ENCODE results near the gene RNF31.

Gene RNF31

DNA sequence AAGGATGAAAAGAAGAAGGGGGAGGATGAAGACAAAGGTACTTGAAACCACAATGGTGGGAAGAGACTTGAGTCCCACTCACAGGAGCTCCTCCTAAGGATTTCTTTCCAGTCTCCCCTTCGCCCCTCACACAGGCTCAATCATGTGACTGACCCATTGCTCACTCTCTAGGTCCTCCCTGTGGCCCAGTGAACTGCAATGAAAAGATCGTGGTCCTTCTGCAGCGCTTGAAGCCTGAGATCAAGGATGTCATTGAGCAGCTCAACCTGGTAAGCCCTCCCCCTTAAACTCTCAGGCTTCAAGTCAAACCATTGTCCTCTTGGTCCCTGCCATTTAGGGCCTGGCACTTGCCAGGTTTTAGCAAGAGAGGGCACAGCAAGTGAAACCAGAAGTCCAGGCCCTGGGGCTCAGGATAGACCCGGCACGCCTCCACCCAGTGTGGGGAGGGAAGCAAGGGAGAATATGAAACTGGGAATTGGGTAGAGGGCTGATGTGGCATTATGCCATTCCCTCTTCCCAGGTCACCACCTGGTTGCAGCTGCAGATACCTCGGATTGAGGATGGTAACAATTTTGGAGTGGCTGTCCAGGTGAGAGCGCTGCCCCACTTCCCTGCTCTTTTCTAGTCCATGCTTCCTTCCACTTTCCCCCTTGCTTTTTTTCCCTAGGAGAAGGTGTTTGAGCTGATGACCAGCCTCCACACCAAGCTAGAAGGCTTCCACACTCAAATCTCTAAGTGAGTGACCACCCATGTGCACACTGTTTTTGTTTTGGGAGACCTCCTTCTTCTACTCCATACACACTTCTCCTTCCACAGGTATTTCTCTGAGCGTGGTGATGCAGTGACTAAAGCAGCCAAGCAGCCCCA is 9.5 kb upstream of the RNF31 start:
- no peaks in the 10 kb centered on the region for H3K27me3 ChIP-seq (replicated peaks; ENCODE audit: insufficient read depth, low read length)
- TF ChIP-seq EZH2 (optimal IDR thresholded peaks at IDR 0.05; ENCODE audit: low read depth, low read length), result no peak
- TF ChIP-seq, protein P1, sequence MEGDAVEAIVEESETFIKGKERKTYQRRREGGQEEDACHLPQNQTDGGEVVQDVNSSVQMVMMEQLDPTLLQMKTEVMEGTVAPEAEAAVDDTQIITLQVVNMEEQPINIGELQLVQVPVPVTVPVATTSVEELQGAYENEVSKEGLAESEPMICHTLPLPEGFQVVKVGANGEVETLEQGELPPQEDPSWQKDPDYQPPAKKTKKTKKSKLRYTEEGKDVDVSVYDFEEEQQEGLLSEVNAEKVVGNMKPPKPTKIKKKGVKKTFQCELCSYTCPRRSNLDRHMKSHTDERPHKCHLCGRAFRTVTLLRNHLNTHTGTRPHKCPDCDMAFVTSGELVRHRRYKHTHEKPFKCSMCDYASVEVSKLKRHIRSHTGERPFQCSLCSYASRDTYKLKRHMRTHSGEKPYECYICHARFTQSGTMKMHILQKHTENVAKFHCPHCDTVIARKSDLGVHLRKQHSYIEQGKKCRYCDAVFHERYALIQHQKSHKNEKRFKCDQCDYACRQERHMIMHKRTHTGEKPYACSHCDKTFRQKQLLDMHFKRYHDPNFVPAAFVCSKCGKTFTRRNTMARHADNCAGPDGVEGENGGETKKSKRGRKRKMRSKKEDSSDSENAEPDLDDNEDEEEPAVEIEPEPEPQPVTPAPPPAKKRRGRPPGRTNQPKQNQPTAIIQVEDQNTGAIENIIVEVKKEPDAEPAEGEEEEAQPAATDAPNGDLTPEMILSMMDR (IDR thresholded peaks at IDR 0.05; ENCODE audit: low read length), result no peak
- no peak for TF ChIP-seq EZH2phosphoT487 (IDR thresholded peaks at IDR 0.05; ENCODE audit: low read length)
- no peak overlapping the region for H3K4me3 ChIP-seq (ENCODE audit: low read length)
- H3K4me2 ChIP-seq (ENCODE audit: low read depth, low read length), result peak overlapping the region; percentile 76; the same call in 1 of the 2 replicates
- no peak overlapping the region for H3K27ac ChIP-seq (ENCODE audit: low read length)
- peaks cover 11% of the 10 kb centered on the region; the same call in 1 of the 2 replicates for H3K4me1 ChIP-seq (ENCODE audit: low read length)
- no peaks in the 10 kb centered on the region for H3K9me3 ChIP-seq (replicated peaks; ENCODE audit: insufficient read depth, low read length)
- 0 out of 2 replicates have a peak, but pooled peaks cover 2% of the 10 kb centered on the region for H3K36me3 ChIP-seq (replicated peaks; ENCODE audit: insufficient read depth, low read length)
- DNase-seq, result no peak
- H2AFZ ChIP-seq (ENCODE audit: low read length), result no peak overlapping the region
- H3K79me2 ChIP-seq (ENCODE audit: low read length), result peaks cover 43% of the 10 kb centered on the region
- H3F3A ChIP-seq (ENCODE audit: insufficient read depth, low read length), result peaks cover 8% of the 10 kb centered on the region
- no peaks in the 10 kb centered on the region for H3K9me2 ChIP-seq (replicated peaks; ENCODE audit: insufficient read depth, low read length)
- no peak overlapping the region for H3K9ac ChIP-seq (ENCODE audit: low read length)
- no peaks in the 10 kb centered on the region for H4K20me1 ChIP-seq (ENCODE audit: insufficient read depth, low read length)

DNA sequence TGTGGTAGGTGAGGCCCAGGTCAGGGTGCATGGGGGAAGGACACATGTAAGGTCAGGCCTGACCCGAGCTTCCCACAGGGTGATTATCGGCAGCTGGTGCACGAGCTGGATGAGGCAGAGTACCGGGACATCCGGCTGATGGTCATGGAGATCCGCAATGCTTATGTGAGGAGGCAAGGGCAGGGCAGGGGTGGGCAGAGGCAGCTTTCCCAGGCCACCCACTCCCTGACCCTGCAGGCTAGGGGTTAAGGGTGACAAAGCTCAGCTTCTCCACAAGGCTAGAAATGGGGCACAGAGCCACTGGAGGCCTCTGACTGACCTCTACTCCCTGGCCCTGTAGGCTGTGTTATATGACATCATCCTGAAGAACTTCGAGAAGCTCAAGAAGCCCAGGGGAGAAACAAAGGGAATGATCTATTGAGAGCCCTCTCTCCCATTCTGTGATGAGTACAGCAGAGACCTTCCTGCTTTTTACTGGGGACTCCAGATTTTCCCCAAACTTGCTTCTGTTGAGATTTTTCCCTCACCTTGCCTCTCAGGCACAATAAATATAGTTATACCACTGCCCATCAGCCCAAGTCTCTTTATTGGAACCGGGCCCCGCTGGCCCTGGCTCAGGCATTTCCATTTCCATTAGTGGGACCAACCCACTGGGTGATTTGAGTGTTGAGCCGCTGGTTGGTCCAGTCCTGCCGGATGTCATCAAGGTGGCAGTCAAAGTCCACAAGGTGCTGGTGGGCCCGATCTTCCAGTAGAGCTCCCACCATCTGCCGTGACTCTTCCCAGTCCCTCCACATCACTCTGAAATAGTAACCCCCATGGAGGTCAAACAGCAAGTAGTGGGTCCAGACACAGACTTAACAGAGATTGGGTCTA is 8.7 kb upstream of the RNF31 start:
- no peak for TF ChIP-seq EZH2phosphoT487 (IDR thresholded peaks at IDR 0.05; ENCODE audit: low read length)
- no peak for TF ChIP-seq EZH2 (optimal IDR thresholded peaks at IDR 0.05; ENCODE audit: low read depth, low read length)
- TF ChIP-seq, protein P1 (IDR thresholded peaks at IDR 0.05; ENCODE audit: low read length), result no peak
- Histone ChIP-seq H3K36me3 (replicated peaks; ENCODE audit: insufficient read depth, low read length) (0 out of 2 replicates have a peak, but pooled peaks cover 2% of the 10 kb centered on the region), H3K9me3 (replicated peaks; ENCODE audit: insufficient read depth, low read length) (no peaks in the 10 kb centered on the region), H3K27ac (ENCODE audit: low read length) (no peak overlapping the region), H3K4me2 (ENCODE audit: low read depth, low read length) (no peak overlapping the region), H3K9me2 (replicated peaks; ENCODE audit: insufficient read depth, low read length) (no peaks in the 10 kb centered on the region), H3K9ac (ENCODE audit: low read length) (no peak overlapping the region), H3K27me3 (replicated peaks; ENCODE audit: insufficient read depth, low read length) (no peaks in the 10 kb centered on the region), H3K4me1 (ENCODE audit: low read length) (peaks cover 11% of the 10 kb centered on the region; the same call in 1 of the 2 replicates), H4K20me1 (ENCODE audit: insufficient read depth, low read length) (no peaks in the 10 kb centered on the region), H3K79me2 (ENCODE audit: low read length) (peaks cover 43% of the 10 kb centered on the region), H3F3A (ENCODE audit: insufficient read depth, low read length) (peaks cover 8% of the 10 kb centered on the region), H3K4me3 (ENCODE audit: low read length) (no peak overlapping the region), H2AFZ (ENCODE audit: low read length) (no peak overlapping the region)
- no peak for DNase-seq

DNA sequence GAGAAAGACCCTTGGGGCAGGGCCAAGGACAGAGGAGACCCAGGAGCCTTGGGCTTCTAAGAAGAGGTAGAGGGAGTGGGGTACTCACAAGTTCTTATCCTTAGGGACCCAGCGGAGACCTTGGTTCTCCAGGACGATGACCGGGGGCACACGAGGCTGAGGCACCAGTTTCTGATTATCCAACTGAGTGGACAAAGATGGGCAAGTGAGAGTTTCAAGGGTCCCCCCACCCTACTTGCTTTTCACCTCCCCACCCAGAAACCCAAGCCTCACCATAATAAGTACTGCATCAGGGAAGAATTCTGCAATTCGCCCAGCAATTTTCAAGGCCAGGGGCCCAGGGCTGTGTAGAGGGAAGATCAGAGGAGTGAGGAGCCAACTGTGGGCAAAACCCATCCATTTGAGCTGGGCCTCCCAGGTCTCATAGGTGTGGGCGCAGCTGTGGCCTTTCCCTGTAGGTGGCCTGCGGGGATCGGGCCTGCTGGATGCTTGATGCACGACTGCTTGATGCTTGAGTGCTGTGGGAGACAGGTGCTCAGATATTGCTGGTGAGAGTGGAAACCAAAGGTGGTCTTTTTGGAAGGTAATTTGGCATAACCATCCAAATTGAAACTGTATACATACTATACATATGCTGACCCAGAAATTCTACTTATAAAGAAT is 7.9 kb upstream of the RNF31 start:
- Histone ChIP-seq H3K9me2 (replicated peaks; ENCODE audit: insufficient read depth, low read length) (no peaks in the 10 kb centered on the region), H3F3A (ENCODE audit: insufficient read depth, low read length) (peaks cover 8% of the 10 kb centered on the region), H3K4me2 (ENCODE audit: low read depth, low read length) (peak overlapping the region; percentile 47), H3K27me3 (replicated peaks; ENCODE audit: insufficient read depth, low read length) (no peaks in the 10 kb centered on the region), H3K9ac (ENCODE audit: low read length) (no peak overlapping the region), H3K36me3 (replicated peaks; ENCODE audit: insufficient read depth, low read length) (0 out of 2 replicates have a peak, but pooled peaks cover 2% of the 10 kb centered on the region), H3K9me3 (replicated peaks; ENCODE audit: insufficient read depth, low read length) (no peaks in the 10 kb centered on the region), H3K27ac (ENCODE audit: low read length) (no peak overlapping the region), H3K79me2 (ENCODE audit: low read length) (peaks cover 50% of the 10 kb centered on the region), H2AFZ (ENCODE audit: low read length) (no peak overlapping the region), H3K4me3 (ENCODE audit: low read length) (no peak overlapping the region), H3K4me1 (ENCODE audit: low read length) (peaks cover 11% of the 10 kb centered on the region; the same call in 1 of the 2 replicates), H4K20me1 (ENCODE audit: insufficient read depth, low read length) (no peaks in the 10 kb centered on the region)
- DNase-seq, result no peak
- TF ChIP-seq, protein P1 (IDR thresholded peaks at IDR 0.05; ENCODE audit: low read length), result 0 out of 2 replicates have a peak, but pooled peaks have one; percentile 12
- TF ChIP-seq EZH2phosphoT487 (IDR thresholded peaks at IDR 0.05; ENCODE audit: low read length), result no peak
- no peak for TF ChIP-seq EZH2 (optimal IDR thresholded peaks at IDR 0.05; ENCODE audit: low read depth, low read length)
